IMR-90 (cell line): ENCODE results near the gene EPC2.

Experiments
- CEBPB ChIP-seq: IDR thresholded peaks from 2 replicates; pipeline ENCODE4 v1.6.1; 2012; ENCODE audit warnings: low read depth, low read length, improper control_type of control experiment
- FOS ChIP-seq: fragments of 150-350 bp; IDR thresholded peaks from 2 replicates; pipeline ENCODE4 v1.6.1; 2016; ENCODE audit warnings: low read depth, low read length
- MAFK ChIP-seq: IDR thresholded peaks from 2 replicates; pipeline ENCODE4 v1.6.1; 2012; ENCODE audit warnings: low read depth, low read length, improper control_type of control experiment
- MAZ ChIP-seq: IDR thresholded peaks from 2 replicates; pipeline ENCODE4 v1.6.1; 2012; ENCODE audit warnings: low read depth, mild to moderate bottlenecking, low read length, improper control_type of control experiment, moderate library complexity, borderline replicate concordance
- MXI1 ChIP-seq: IDR thresholded peaks from 2 replicates; pipeline ENCODE4 v1.6.1; 2012; ENCODE audit warnings: low read depth, mild to moderate bottlenecking, low read length, moderate library complexity, borderline replicate concordance
- NFE2L2 ChIP-seq: fragments of 150-350 bp; IDR thresholded peaks from 2 replicates; pipeline ENCODE4 v1.6.1; 2016; ENCODE audit warnings: low read depth, mild to moderate bottlenecking, low read length
- POLR2A ChIP-seq: IDR thresholded peaks from 2 replicates; pipeline ENCODE4 v1.6.1; 2012; ENCODE audit warnings: mild to moderate bottlenecking, low read depth, low read length
- RCOR1 ChIP-seq: IDR thresholded peaks from 2 replicates; pipeline ENCODE4 v1.6.1; 2012; ENCODE audit warnings: mild to moderate bottlenecking, low read length, improper control_type of control experiment; ENCODE audit not compliant: insufficient replicate concordance
- RFX5 ChIP-seq: IDR thresholded peaks from 2 replicates; pipeline ENCODE4 v1.8.0; 2012; ENCODE audit warnings: low read depth, mild to moderate bottlenecking, low read length, moderate library complexity
- SMC3 ChIP-seq: fragments of 150-350 bp; IDR thresholded peaks from 2 replicates; pipeline ENCODE4 v1.6.1; 2016; ENCODE audit warnings: low read depth, mild to moderate bottlenecking, antibody characterized with exemption, low read length, moderate library complexity
- USF2 ChIP-seq: fragments of 150-350 bp; IDR thresholded peaks from 2 replicates; pipeline ENCODE4 v1.6.1; 2017; ENCODE audit warnings: mild to moderate bottlenecking, antibody characterized with exemption, low read length, low read depth
- TF ChIP-seq, protein P1 (sequence below): conservative IDR thresholded peaks from 2 replicates; pipeline ENCODE4 v1.5.1; 2012; ENCODE audit warnings: mild to moderate bottlenecking, low read depth, low read length, improper control_type of control experiment
- TF ChIP-seq, protein P2 (sequence below): fragments of 150-350 bp; IDR thresholded peaks from 2 replicates; pipeline ENCODE4 v1.6.1; 2016; ENCODE audit warnings: low read depth, mild to moderate bottlenecking, low read length, moderate library complexity, borderline replicate concordance

GRCh38 chr2:148829618-148830017, 185.1 kb downstream of the EPC2 start:
- TF ChIP-seq, protein P1, sequence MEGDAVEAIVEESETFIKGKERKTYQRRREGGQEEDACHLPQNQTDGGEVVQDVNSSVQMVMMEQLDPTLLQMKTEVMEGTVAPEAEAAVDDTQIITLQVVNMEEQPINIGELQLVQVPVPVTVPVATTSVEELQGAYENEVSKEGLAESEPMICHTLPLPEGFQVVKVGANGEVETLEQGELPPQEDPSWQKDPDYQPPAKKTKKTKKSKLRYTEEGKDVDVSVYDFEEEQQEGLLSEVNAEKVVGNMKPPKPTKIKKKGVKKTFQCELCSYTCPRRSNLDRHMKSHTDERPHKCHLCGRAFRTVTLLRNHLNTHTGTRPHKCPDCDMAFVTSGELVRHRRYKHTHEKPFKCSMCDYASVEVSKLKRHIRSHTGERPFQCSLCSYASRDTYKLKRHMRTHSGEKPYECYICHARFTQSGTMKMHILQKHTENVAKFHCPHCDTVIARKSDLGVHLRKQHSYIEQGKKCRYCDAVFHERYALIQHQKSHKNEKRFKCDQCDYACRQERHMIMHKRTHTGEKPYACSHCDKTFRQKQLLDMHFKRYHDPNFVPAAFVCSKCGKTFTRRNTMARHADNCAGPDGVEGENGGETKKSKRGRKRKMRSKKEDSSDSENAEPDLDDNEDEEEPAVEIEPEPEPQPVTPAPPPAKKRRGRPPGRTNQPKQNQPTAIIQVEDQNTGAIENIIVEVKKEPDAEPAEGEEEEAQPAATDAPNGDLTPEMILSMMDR: no peak
- TF ChIP-seq POLR2A (no peak), USF2 (no peak), CEBPB (no peak), MAZ (no peak), RFX5 (no peak), SMC3 (no peak), MAFK (no peak), NFE2L2 (no peak), MXI1 (no peak), RCOR1 (no peak), FOS (no peak)
- TF ChIP-seq, protein P2, sequence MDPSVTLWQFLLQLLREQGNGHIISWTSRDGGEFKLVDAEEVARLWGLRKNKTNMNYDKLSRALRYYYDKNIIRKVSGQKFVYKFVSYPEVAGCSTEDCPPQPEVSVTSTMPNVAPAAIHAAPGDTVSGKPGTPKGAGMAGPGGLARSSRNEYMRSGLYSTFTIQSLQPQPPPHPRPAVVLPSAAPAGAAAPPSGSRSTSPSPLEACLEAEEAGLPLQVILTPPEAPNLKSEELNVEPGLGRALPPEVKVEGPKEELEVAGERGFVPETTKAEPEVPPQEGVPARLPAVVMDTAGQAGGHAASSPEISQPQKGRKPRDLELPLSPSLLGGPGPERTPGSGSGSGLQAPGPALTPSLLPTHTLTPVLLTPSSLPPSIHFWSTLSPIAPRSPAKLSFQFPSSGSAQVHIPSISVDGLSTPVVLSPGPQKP: no peak
